Activated CD4-positive, alpha-beta T cell treated with anti-CD3 and anti-CD28 coated beads, Interleukin-2, amount 50 U/mL, for 1 hour (primary cell): ENCODE results near the gene KIRREL3.

ENCODE experiments used
- DNase-seq: peaks from one replicate; pipeline ENCODE4 v3.0.0-alpha.2; 2020

Gene KIRREL3

DNA sequence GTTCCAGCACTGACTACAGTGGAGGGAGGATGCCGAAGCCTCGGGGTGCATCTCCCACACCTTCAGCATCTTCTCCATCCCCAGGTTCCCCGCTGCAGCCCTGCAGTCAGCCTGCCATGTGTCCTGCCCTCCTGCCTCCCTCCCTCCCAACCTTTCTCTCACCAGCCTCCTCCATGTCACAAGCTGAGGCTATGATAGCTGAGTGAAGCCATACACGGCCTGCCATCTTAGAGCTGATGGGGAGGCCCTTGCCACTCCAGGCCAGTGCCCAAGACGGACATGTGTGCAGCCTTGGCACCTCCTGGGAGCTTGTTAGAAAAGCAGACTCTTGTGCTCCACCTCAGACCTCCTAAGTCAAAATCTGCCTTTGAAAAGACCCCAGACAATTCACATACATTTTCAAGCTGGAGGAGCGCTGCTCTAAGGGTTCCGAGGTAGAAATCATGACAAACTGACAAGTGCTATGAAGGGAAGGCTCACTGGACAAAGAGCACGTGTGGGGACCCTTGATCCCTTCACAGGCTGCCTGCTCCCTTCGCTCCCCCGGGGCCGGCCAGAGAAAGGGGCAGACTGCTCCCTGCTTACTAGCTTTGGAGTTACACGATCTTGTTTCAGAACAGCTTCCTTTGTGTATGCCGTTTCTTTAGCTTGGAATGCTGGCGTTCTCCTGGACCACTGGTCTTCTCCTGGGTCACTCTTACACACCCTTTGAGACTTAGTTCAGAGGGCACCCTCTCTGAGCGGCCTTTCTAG is 521.2 kb downstream of the KIRREL3 start:
- no peak for DNase-seq

DNA sequence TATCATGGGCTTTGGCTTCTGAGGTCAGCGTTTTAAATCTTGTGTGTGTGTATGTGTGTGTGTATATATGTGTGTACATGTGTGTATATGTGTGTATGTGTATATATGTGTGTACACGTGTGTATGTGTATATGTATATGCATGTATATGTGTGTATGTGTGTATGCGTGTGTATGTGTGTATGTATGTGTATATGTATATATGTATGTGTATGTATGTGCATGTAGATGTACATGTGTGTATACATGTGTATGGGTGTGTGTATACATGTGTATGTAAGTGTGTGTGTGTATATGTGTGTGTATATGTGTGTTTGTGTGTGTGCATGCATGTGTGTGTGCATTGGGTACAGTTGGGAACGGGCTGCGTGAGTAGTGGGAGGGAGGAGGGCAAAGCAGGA is 522.1 kb downstream of the KIRREL3 start:
- no peak for DNase-seq

DNA sequence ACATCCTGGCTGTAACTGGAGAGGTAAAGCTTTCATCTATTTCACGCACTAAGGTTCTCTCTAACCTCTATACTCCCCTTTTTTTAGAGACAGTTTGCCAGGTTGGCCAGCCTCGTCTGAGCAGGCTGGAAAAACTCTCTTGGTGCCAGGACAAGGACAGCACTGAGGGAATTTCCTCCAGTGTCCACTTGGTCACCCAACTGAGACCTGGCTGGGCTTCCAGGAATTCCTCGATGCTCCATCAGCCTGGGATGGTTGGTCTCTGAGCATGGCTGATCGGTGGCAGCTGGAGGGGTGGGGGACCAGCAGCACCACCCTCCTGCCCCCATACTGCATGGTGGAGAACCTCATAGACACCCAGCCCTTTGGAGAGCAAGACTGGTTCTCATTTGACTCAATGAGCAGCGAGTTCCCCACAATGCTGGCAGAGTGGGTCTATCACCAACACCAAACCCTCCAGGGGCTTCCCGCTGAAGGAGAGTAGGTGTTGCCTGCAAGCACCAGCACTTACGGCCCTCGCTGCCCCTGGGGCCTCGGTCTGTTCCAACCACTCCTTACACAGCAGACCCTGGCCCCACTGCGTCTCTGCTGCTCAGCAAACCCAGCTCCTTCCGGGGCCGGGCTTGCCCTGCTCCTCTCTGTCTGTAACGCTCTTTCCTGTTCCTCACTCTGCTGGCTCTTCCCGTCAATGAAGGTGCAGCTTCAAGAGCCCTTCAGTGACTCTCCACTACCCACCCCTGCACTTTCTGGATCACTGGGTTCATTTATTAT is 522.9 kb downstream of the KIRREL3 start:
- no peak for DNase-seq

DNA sequence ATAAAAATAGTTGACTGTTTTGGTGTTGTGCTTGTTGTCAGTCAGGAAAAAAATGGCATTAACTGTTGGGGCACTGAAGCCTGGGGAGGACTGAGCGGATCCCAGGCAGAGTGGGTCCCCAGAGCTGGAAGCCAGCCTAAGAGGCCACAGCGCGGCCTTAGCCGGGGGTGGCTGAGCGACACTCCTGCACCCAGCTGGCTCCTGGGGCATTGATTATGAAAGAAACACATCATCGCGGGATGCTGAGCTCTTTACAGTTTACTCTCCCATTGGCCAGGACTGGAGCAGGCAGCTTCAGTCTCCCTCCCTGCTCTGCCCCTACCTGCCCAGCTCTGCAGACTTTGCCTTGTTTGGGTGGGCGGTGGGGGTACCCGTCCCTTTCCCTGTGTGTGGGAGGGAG is 523.6 kb downstream of the KIRREL3 start:
- DNase-seq, result no peak

DNA sequence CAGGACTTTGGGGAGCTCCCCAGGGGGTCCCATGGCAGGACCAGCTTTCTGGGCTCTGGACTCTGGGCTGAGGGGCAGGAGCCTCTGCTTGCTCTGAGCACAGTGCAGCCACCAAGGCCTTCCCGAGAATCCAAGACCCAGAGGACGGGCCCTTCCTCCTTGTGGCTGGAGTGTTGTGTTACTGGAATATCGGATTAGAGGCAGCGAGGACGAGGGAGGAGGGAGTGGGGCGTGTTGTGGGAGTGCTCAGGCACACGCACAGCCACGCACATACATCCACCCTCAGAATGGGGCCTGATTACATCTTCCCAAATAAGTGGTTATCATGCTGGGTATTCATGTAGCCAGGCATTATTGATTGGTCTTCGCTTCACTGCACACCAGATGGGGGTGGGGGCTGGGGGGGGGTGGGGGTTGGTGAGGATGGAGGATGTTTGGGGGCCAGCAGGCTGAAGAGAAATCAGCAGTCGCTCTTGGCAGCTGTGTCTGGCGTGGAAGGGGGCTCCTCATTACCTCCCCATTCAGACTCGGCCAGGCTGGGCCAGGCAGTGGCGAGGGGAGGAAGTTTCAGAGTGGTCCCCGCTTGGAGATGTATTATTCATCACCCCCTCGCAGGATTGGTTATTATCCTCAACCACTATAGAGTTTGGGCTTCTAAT is 524.2 kb downstream of the KIRREL3 start:
- DNase-seq, result no peak

DNA sequence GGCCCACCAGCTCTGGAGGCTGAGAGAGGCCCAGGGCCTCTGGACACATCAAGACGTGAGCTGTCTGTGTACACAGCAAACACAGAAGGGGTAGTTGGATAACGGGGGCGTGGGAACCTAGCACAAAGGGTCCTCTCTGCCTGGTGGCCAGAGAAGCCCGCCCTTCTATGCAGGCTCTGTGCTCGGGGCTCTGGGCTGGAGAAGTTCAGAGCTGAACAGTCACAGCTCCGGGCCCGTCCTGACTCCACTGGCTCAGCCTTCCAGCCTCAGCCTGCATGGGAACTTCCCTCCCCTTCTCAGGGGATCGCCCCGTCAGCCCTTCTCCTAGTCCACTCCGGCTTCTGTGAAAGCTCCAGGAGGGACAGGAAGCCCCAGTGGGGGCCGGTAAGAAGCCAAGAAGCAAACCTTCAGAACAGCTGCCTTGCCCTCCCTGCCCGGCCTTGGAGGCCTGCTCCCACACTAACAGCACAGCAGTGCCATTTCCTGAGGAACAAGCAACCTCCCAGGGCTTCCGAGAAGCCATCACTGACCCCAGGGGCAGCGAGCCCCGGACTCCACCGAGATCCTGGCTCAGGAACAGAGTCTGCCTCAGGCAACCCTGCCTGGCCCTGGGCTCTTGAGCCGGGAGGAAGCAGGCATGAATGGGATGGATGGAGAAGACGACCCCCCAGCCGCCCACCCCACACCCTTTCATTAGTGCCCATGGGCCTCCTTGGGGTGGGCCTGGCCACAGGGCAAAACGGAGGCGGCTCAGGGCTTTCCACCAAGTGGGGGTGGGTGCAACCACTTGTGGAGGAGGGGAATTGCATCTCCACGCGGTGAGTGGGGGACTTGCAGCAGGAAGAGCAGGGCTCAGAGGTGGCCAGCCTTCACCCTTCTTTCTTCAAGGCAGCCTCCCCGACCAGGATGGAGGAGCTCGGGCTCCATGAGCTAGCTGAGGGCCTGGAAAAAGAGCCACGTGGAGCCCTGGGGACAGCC is 525.3 kb downstream of the KIRREL3 start:
- no peak for DNase-seq

DNA sequence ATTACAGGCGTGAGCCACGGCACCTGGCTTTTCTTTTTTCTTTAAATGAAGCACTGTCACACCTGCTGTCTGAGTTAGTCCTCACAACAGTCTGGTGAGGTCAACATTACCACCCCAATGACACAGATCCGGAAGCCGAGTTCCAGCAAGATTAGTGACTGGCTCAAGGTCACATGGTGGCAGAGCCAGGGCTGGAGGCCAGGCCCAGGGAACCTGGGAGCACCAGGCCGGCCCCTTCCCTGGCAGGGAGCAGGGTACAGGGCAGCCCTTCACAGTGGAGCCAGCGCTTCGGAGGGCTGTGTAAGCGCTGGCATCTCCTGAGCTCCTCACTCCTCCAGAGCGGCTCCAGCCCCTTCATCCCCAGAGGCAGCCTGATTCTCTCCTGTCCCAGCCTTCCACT is 526.4 kb downstream of the KIRREL3 start:
- no peak for DNase-seq

DNA sequence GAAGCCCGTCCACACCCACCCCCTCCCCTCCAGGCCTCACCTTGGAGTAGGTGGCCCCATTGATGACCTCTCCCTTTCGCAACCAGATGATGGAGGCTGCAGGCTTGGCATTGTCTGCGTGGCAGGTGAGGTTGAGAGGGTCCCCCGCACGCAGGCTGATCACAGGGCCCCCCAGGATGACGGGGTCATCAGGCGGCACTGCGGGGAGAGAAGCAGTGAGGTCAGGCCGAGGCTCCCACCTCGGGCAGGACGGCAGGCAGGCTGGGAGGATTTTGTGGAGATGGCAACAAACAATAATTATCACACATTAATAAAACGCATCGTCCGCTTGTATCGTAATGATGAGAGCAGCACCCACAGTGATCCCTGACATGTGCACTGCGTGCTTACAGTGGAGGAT is 527.3 kb downstream of the KIRREL3 start:
- no peak for DNase-seq

DNA sequence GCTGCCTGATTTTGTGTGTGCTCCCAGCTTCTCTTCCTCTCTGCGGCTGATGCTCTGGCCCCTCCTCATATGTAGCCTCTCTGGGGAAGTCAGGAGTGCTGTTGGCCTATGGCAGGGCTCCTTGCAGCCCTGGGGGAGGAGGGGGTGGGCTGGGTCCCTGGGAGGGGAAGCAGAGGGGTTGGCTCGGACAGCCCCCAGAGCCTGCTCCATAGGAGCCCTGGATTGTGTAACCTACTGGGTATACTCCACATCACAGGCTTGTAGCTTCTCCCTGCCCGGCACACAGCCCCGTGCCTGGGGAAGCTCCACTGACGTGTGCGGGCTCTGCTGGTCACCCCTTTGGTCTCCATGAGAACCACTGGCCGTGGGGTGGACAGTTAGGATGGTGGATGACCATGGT is 531.3 kb downstream of the KIRREL3 start:
- no peak for DNase-seq

DNA sequence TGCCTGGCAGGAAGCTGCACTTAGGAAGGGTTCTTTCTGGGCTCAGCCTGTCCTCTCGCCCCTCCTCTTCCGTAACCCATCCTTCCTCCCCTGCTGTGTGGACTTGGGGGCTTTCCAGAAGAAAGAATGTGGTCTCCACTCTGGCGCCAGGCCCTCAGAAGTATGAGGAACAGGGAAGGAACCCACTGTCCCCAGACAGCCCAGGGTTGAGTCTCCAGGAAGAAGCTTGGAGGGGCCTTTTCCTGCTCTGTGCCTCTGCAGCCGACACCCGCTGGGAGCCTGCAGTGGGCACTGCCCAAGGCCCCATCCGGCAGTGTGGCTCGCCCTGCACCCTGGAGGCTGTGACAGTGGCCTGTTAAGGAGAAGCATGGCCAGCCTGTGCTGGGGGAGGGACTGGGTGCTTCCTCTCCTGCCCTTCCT is 532.5 kb downstream of the KIRREL3 start:
- no peak for DNase-seq

DNA sequence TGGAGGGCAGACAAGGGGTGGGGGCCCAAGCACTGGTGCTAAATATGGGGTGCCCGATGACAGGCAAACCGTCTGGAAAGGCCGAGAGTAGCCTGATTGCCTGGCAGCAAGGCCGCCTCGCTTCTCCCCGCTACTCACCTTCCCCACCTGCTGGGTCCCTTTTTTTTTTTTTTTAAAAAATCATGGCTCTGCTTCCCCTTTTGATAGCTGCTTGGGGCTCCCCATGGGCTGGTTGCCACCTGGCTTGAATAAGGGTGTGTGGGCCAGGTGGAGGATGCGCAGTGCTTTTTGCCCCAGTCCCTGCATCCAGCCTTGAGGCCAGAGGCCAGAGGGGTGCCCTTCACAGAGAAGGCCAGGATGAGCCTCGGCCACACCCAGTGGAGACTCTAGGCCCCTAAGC is 533.1 kb downstream of the KIRREL3 start:
- no peak for DNase-seq

DNA sequence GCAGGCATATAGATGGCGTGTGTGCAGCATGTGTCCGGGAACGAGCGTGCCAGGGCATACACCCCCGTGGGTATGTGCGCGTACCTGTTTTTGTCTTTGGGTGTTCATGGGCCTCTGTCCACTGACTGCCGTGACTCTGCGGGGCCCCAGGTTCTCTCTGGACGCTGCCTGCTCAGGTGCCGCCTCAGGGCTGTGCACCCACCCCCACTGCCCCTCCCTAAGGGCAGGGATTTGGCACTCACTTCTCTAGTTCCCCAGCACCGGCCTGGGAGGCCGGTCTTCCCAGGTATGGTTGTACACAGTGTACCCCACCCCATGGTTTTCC is 533.6 kb downstream of the KIRREL3 start:
- DNase-seq, result no peak

DNA sequence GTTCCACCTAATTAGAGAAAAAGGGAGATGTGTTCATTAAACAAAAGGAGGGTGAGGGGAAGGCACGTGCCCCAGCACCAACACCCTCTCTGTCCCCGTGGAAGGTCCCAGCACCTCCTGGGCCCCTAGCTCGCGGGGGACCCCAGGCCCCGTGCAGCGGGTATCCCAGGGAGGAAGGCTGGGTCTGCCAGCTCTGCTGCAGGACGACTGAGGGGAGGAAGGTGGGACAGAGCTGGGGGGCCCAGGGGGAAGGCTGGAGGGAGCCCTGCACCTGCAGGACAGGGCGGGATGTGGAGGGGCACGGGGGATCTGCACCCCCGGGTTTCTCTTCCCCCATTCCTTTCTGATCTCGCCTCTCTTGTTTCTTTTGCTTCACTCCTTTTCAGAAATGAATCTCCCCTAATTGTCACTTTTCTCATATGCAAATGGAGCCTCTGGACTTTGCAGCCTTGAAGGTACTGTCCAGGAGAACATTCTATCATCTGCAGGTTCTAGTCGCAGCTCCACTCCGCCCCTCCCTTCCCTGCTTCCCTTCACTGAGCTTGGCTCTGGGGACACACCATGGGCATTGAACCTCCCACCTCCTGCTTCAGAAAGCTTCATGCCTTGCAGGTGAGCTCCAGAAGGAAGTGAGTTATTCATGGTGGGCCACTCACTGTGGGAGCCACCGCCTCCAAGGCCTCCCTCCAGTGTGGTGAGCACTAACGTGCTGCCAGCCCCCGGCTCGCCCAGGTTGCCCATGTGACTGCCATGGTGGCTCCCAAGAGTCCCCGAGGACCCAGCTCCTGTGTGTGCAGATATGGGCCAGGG is 534.1 kb downstream of the KIRREL3 start:
- DNase-seq, result no peak

DNA sequence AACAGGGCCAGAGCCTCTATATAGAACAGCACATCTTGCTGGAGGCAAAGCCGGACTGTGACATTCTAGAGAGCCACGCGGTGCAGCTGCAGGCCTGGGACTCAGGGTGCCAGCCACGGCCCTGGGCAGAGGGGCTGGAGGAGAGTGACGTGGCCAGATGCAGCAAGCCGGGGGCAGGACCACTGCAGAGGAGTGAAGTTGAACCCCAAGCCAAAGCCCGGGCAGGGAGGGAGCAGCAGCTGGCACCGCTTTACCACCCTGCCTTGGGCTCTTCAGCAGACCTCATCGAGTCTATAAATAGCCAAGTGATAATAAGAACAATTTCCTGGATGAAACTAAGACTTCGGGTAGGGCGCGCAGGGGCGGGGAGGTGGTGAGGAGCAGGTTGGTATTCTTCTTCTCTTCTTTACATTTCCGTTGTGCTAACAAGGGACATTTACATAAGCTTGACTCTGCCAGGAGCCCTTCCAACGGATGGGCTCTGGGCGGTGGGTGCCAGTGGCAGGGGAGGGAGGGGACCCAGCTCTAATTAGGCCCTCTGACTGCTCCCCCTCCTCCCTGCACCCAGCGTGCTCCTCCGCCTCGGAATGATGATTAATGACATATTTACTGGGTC is 534.9 kb downstream of the KIRREL3 start:
- no peak for DNase-seq

DNA sequence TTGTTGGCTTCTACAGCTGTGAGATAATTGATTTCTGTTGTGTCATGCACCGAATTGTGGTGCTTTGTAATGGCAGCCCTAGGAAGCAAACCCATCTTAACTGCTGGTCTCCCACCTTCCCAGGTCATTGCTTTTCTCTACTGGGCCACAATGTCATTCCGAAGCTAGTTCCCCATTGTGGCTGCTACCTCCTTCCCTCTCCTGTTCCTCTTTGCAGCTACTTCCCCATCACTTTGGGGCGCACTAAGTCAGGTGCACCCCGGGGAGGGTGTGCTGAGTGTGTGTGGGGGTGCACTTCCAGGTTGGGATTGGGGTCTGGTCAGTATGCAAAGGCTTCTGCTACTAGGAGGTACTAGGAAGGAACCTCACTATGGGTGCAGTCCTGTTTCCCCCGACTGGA is 535.8 kb downstream of the KIRREL3 start:
- no peak for DNase-seq

DNA sequence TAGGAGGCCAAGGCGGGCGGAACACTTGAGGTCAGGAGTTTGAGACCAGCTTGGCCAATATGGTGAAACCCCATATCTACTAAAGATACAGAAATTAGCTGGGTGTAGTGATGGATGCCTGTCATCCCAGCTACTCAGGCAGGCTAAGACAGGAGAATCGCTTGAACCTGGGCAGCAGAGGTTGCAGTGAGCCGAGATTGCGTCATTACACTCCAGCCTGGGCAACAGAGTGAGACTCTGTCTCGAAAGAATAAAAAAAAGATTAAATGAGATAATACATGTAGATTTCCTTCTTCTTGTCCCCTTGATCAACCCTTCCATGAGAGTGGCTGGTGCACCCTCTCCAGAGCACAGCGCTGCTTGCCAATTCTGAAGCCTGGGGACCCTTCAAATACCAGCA is 538.1 kb downstream of the KIRREL3 start:
- no peak for DNase-seq

DNA sequence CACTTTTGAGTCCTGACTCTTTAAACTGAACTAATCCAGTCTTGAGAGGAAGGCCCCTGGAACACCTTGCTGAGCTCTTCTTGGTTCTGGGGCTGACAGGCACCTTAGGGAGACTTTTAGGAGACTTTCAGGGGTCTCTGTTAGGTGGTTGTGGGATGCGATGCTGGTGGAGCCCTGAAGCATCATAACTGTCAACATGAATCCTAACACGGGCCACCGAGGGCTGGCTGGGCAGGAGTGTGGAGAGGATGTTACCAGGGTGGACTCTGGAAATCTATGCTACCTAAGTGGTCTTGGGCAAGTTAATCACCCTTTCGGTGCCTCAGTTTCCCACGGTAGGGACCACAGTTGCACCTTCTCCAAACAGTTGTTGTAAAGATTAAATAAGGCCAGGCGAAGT is 538.6 kb downstream of the KIRREL3 start:
- no peak for DNase-seq

DNA sequence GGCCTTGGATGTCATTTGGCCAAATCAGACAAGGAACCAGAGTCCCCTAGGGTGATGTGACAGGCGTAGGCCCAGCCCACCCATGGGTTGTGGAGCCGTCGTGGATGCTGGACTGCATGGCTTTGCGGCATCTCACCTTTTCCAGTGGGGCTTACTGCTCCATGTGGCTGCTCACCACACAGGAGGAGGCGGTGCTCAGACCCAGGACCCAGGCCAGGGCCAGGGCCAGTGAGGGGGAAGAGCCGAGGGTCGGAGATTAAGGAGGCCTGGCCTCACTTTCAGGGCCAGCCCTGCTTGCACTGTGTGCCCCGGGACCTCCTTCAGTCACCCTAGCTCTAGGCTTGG is 539.5 kb downstream of the KIRREL3 start:
- DNase-seq, result no peak

DNA sequence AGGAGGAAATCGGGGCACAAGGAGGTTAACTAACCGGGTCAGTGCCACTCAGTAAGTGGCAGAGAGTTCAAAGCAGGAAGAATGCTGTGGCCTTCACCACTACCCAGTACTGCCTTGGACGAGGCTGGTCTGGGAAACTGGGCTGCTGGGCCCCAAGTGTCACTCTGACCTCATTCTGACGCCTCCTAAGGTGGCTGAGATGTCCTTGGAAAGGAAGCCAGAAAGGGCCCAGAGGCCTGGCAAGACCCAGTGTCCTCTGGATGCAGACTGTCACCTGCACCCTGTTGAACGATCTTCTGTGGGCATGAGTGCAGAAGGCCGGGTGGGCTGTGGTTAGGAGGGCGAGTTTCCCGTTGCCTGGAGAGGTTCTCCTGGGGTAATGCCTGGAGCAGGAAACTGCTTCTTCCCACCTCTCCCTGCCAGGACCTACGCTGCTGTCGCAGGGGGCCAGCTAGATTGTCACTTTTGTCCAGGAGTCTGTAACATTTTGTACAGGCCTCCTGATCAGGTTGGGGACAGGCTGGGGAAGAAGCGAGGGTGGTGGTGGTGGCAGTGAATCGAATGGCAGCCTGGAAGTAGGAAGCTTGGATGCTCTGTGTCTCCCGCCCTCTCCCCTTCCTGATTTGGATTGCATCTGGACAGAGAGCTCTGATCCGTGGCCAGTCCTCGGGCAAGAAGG is 540.0 kb downstream of the KIRREL3 start:
- no peak for DNase-seq

DNA sequence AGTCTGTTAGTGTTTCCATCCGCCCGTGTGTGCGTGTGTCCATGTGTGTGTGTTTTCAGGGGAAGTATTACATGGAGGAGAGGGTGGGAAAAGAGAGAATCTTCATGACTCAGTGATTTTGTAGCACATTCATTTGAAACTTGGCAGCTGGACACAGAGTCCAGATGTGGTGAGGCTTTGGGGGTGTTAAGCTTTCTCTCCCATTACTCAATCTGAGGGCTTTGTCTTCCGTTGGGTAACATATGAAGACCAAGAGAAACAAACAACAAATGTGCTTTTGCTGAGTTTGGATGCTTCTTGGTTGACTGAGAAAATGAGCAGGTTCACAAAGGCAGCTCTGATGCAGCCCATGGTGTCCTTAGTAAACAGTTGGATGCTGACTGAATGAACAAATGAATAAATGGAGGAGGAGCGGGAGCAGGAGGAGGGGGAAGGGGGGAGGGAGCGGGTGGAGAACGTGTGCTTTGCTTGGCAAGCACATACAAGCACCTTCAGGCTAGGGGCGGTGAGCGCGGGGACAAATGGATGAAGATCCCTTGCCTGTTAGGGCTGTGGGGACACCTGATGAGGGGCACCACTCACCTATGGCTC is 540.8 kb downstream of the KIRREL3 start:
- DNase-seq, result no peak

DNA sequence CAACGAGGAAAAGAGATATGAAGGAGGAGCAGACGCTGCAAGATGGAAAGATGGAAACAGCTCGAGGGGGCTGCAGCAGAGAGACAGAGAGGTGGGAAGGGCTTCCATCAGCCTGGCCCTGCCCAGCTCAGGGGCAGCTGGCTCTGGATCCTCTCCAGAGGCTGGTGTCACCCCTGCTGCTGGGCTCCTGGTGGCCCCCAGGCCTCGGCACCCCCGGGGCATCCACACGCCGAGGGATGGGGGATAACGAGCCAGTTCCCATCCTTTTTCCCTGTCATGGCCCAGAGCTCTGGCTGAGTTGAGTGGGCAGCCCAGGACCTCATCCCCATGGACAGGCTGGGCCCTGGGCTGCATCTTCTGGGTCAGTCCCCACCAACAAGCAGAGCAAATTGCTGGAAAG is 542.8 kb downstream of the KIRREL3 start:
- no peak for DNase-seq
